Activated CD8-positive, alpha-beta memory T cell treated with anti-CD3 and anti-CD28 coated beads for 36 hours (primary cell): ENCODE data around the gene PRR35. TPM values are rescaled to one million over a fixed set of nuclear protein-coding genes. Genes with fewer than 3 reads are reported as not detected.

Experiments
- CTCF ChIA-PET: fragments of 350-600 bp; sonication (Branson Sonifier 250); formaldehyde crosslinking; loops from one replicate; lab custom pipeline; 2021; ENCODE audit warnings: antibody characterized with exemption; lab: Charles Lee
- POLR2A ChIA-PET: fragments of 350-600 bp; sonication (Branson Sonifier 250); formaldehyde crosslinking; loops from one replicate; lab custom pipeline; 2021; ENCODE audit warnings: antibody characterized with exemption; lab: Charles Lee
- total RNA-seq, 2 experiments: library from RNA; stranded (reverse); gene quantifications; one replicate each; pipeline ENCODE4 v1.2.3, GENCODE V29; 2021

Gene PRR35
- total RNA-seq, 2 experiments from 2014 or later = not detected

DNA sequence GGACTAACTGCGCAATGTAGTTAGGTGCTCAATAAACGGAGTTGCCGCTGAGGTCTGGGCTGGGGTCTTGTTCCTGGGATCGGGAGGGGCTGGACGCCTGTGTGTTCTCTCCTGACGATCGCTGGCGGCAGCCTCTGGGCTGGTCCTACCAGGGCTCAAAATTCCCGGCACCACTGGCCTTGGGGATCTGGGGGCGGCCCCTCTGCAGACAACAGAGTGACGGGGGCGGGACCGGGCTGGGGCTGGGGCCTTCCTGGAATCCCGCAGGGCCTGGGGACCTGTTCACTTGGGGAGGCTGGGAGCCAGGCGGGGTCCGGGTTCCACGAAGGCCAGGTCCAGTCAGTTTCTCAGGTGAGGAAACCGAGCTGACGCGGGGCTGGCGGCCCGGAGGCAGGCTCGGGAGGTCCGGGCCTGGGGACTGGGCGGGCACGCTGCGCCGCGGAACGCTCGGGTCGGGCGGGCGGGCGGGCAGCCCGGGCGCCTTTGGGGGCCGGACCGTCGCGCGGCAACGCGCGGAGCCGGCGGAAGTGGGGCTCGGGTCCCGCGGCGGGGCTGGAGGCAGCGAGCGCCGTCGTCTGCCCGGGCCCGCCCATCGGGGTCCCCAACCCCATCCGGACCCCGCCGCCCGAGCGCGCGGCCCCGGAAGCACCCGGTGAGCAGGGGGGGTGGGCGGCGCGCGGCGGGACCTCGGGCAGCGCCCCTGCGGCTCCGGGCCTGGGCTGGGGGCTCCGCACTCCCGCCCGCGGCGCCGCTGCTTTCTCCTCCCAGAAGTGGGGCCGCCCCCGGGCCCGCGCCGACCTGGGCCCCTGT lies 9.5 kb downstream of the PRR35 start, which contains the start of gene PIGQ:
Gene PIGQ, plus strand, starts transcription at position 524 of the 810 bp plus-strand sequence. CDS start 4,107 bp downstream, outside the sequence.
- CTCF ChIA-PET = interaction anchor here (0.6 to 1.7 kb wide), 4 partner anchors 10 to 251 kb away, joined by 3 to 4 read pairs (median 4); no protein-coding TSS in a partner anchor
- POLR2A ChIA-PET = interaction anchor here (1.1 kb wide), 1 partner anchor 42 kb away, joined by 3 read pairs; the partner anchor contains the start of gene CAPN15

- ChIA-PET CTCF (no interaction called here), POLR2A (no interaction called here)
Measured at GRCh38 chr16:572865-573650, 12.9 kb downstream of the PRR35 start.

GRCh38 chr16:574021-574760 lies 14.0 kb downstream of the PRR35 start:
- CTCF ChIA-PET = no interaction called here
- POLR2A ChIA-PET = no interaction called here

DNA sequence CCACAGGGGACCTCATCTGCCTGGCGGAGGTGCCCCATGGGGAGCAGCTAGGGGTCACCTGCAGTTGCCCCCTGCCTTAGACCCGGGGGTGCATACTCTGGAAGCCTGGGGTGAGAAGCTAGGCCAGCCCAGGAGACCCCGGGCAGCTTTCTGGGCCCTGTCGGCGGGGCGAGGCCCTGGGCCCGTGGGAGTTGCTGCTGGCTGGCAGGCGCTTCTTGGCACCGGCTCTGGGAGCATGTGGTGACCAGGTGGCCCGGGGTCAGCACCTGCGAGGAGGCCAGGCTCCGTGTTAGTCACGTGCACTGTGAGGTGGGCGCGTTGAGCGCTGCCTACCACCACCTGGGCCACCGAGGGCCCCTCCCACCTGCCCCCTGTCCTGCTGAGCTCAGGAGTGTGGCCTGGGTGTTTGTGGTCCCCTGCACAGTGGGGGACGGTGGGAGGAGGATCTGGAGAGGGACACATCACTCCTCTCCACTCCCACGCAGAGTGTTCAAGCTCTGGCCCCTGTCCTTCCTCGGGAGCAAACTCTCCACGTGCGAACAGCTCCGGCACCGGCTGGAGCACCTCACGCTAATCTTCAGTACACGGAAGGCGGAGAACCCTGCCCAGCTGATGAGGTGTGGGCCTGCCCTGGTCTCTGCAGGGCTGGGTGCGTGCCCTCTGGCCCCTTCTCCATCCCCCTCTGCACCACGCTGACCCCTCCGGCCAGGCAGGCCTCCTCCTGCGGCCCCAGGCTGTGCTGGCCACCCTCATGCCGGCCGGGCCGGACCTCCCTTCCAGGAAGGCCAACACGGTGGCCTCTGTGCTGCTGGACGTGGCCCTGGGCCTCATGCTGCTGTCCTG lies 15.4 kb downstream of the PRR35 start:
- POLR2A ChIA-PET = no interaction called here

GRCh38 chr16:576197-576822 lies 16.1 kb downstream of the PRR35 start:
- ChIA-PET CTCF (no interaction called here), POLR2A (interaction anchor here (1.2 kb wide), 1 partner anchor 11 kb away, joined by 5 read pairs; no protein-coding TSS in a partner anchor)

More for the DNA sequence above, 15.4 kb downstream of the PRR35 start:
- CTCF ChIA-PET = no interaction called here

DNA sequence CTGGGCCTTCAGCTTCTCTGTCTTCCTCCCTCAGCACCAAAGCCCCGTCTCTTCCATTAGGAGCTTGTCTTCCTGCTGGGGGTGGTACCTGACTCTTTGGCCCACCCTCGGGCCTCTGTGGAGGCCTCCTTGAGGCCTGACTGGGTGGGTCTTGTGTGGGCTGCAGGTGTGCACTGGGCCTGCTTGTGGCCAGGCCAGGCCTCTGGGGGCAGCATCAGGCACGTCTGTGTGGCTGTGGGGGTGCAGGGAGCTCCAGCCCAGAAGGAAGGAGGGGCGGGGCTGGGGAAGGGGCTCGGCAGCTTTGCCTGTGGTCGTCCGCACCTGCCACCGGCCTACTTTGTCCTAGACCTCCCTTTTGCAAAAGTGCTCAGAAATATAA lies 16.6 kb downstream of the PRR35 start:
- POLR2A ChIA-PET = interaction anchor here (0.6 to 1.2 kb wide), 2 partner anchors 11 to 21 kb away, joined by 4 to 5 read pairs; no protein-coding TSS in a partner anchor

DNA sequence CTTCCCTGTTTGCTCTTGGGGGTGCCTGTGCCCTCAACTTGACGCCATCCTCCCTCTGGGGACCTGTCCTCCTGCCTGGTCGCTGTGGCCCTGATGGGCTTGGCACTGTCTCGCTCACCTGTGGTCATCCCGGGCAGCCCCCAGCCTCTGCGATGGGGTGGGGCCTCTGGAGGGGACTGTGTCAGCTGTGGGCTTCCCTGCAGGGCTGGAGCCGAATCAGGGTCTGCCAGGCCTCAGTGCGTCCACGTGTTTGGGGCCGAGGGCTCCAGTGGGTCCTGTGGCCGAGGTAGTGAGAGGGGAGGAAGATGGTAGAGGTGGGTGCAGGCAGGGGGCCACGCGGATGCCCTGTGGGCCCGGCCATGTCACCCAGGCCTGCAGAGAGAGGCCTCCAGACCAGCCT lies 17.6 kb downstream of the PRR35 start:
- ChIA-PET POLR2A (interaction anchor here (0.6 kb wide), 1 partner anchor 10 kb away, joined by 3 read pairs; no protein-coding TSS in a partner anchor), CTCF (interaction anchor here (2.9 kb wide), 1 partner anchor 9 kb away, joined by 17 read pairs; no protein-coding TSS in a partner anchor)

More for the DNA sequence above, 16.6 kb downstream of the PRR35 start:
- CTCF ChIA-PET = interaction anchor here (0.7 to 2.9 kb wide), 2 partner anchors 10 kb away, joined by 6 to 17 read pairs; partner anchors contain the start of gene NHLRC4

DNA sequence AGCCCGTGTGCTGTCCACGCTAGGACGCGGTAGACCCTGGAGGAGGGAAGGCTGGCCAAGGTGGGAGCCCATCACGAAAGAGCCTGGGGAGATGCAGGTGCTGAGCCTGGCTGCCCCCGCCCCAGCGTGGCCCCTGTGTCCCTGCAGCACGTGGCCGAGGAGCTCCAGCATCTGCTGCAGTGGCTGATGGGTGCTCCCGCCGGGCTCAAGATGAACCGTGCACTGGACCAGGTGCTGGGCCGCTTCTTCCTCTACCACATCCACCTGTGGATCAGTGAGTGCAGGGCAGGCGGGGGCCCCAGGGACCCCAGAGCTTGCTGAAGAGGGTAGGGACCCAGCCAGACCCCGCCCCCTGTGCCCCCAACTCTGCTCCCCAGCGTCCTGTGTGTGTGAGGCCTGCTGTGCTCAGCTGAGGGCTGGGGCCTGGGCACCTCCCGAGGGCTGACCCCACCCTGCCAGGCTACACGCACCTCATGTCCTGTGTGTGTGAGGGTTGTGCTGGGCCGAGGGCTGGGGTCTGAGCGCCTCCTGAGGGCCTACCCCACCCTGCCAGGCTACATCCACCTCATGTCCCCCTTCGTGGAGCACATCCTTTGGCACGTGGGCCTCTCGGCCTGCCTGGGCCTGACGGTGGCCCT lies 18.2 kb downstream of the PRR35 start:
- POLR2A ChIA-PET = interaction anchor here (0.6 kb wide), 1 partner anchor 9 kb away, joined by 3 read pairs; no protein-coding TSS in a partner anchor
- CTCF ChIA-PET = interaction anchor here (1.0 to 2.9 kb wide), 4 partner anchors 9 to 48 kb away, joined by 3 to 17 read pairs (median 3); partner anchors contain the start of gene RAB40C

DNA sequence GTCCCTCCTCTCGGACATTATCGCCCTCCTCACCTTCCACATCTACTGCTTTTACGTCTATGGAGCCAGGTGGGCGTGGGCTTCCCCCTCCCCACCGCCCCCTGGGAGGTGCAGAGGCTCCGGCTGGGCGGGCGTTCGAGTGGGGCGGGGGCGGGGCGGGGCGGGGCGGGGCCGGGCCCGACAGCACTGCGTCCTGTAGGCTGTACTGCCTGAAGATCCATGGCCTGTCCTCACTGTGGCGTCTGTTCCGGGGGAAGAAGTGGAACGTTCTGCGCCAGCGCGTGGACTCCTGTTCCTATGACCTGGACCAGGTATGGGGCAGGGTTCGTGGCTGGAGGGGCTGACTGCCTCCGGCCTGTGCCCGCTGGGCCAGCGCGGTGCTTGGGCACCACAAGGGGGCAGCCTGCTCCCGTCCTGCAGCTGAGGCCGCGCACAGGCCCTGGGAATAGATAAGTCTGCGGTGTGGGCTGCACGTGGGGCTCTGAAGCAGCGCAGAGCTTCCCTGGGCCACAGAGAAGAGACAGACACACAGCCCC lies 18.7 kb downstream of the PRR35 start:
- POLR2A ChIA-PET = no interaction called here
- CTCF ChIA-PET = interaction anchor here (0.7 to 2.9 kb wide), 12 partner anchors 8 to 90 kb away, joined by 3 to 17 read pairs (median 3); partner anchors contain the start of genes RAB40C and WFIKKN1

- CTCF ChIA-PET = interaction anchor here (1.0 to 1.5 kb wide), 4 partner anchors 10 to 51 kb away, joined by 3 to 8 read pairs (median 4); partner anchors contain the start of gene WFIKKN1
- POLR2A ChIA-PET = interaction anchor here (0.9 kb wide), 1 partner anchor 110 kb away, joined by 3 read pairs; the partner anchor contains the start of gene WDR24
Measured at GRCh38 chr16:580141-580945, 20.1 kb downstream of the PRR35 start.

DNA sequence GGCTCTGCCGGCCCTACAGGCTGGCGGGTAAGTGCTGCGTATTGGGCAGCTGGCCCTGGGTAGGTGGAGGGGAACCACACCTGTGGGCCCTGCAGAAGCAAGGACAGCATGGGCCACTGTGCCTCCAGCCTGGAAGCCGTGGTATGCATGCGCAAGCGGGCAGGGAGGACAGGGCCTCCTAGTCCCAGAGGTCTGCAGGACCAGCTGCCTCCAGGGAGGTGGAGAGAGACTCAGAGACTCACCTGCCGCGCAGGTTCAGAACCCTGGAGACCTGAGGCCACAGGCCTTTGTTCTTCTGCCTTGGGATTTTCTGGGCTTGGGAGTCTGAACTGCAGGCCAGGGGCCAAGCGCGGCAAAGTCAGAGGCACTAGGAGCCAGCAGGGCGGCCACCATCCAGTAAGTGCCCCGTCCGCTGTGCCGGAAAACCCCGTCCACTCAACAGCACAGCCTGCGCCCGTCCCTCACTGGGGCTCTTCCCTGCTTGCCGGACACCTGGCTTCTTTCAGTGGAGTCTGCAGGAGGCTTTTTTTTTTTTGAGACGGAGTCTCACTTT lies 20.8 kb downstream of the PRR35 start:
- ChIA-PET POLR2A (no interaction called here), CTCF (interaction anchor here (1.0 to 1.5 kb wide), 2 partner anchors 11 to 53 kb away, joined by 3 to 4 read pairs; no protein-coding TSS in a partner anchor)

DNA sequence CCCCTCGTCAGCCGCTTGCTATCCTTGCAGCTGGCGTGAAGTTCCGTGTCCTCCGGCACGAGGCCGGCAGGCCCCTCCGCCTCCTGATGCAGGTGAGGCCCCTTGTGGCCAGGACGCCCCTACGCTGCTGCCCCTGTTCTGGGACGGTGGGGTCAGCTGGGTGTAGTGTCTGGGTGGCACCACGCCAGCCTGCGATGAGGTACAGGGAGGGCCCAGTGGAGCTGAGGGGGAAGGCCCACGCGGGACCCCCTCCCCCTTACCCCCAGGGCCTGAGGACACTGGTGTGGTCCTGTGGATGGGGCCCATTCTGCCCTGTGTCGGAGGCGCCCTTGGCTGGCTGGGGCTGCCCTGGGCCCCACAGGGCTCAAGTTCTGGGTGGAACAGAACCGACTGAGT lies 22.0 kb downstream of the PRR35 start:
- ChIA-PET CTCF (interaction anchor here (0.6 kb wide), 1 partner anchor 109 kb away, joined by 3 read pairs; no protein-coding TSS in a partner anchor), POLR2A (no interaction called here)

DNA sequence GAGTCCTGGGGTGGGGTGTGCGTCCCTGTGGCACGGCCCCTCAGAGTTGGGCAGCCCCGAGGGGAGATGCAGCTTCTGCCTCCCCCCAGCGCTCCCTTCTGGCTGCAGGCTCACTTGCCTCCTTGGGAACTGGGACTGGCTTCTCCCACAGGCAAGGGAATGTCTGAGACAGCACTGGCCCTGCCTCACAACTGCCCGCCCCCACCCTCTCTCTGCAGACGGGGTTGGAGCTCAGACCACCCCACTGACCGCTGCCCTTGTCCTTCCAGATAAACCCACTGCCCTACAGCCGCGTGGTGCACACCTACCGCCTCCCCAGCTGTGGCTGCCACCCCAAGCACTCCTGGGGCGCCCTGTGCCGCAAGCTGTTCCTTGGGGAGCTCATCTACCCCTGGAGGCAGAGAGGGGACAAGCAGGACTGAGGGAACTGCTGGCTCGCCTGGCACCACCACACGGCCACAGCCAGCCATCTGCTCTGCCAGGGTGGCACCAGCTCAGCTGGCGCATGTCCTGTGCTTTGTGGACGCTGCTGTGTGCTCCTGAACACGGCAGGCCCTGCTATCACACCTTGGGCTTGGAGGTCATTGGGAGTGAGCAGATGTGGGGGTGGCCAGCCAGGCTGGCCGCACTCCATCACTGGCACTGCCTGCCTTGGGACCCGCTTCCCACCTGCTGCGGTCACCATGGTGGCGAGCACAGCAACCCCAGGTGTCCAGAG lies 22.6 kb downstream of the PRR35 start:
- ChIA-PET POLR2A (no interaction called here), CTCF (interaction anchor here (0.6 kb wide), 1 partner anchor 110 kb away, joined by 3 read pairs; no protein-coding TSS in a partner anchor)

DNA sequence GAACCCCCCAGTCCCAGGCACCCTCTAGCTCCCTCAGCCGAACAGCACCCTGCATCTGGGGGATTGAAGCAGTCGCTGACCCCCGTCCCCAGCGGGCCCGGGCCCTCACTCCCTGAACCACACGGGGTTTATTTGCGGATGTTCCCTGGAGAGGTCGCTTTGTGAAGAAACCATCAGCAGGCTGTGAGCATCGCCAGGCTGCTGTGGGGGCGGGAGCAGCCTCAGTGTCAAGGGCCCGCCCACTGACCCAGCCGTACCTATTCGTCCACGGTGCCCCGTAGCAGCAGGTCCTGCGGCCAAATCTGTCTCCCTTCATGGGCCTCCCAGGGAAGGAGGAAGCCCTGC lies 23.2 kb downstream of the PRR35 start:
- ChIA-PET POLR2A (no interaction called here), CTCF (interaction anchor here (0.6 kb wide), 1 partner anchor 139 kb away, joined by 3 read pairs; no protein-coding TSS in a partner anchor)
